SK-N-MC (cell line): ENCODE data around the gene UBE2Q1.
A peak's percentile ranks its signal among the peaks of the same experiment; 100 is the strongest.

Experiments used
- DNase-seq: peaks from one replicate; pipeline ENCODE4 v3.0.0-alpha.2; 2011; ENCODE audit warnings: low read depth, low spot score
- H3K27ac ChIP-seq: fragments of 200-600 bp; sonication (generic); 2 replicates; pipeline ENCODE4 v1.5.1; 2016; ENCODE audit warnings: mixed run types
- H3K36me3 ChIP-seq: fragments of 200-600 bp; sonication (generic); 2 replicates; pipeline ENCODE4 v1.6.1; 2017; ENCODE audit warnings: antibody characterized with exemption, low read length, mixed read lengths; ENCODE audit not compliant: insufficient read depth
- H3K4me3 ChIP-seq: fragments of 200-600 bp; sonication (generic); 2 replicates; pipeline ENCODE4 v1.5.1; 2016
- H3K9ac ChIP-seq: fragments of 200-600 bp; sonication (generic); 2 replicates; pipeline ENCODE4 v1.8.0; 2017; ENCODE audit warnings: mixed run types, mixed read lengths; ENCODE audit not compliant: insufficient read length
- H3K9me3 ChIP-seq: fragments of 200-600 bp; sonication (generic); 2 replicates; pipeline ENCODE4 v1.6.1; 2017; ENCODE audit warnings: low read depth, mild to moderate bottlenecking, antibody characterized with exemption, low read length, moderate library complexity, mixed read lengths
- EZH2 ChIP-seq: fragments of 200-600 bp; sonication (generic); IDR thresholded peaks from one replicate; pipeline ENCODE4 v1.6.1; 2017; ENCODE audit warnings: antibody characterized with exemption
- FOXP2 ChIP-seq: optimal IDR thresholded peaks from 2 replicates; pipeline ENCODE3; 2011; ENCODE audit warnings: mild to moderate bottlenecking, moderate library complexity; ENCODE audit not compliant: insufficient read depth; ENCODE audit errors: extremely low read length, control extremely low read depth
- POLR2AphosphoS5 ChIP-seq: IDR thresholded peaks from 2 replicates; pipeline ENCODE4 v1.6.1; 2012; ENCODE audit warnings: mild to moderate bottlenecking, low read depth, low read length, borderline replicate concordance

The UBE2Q1 gene

GRCh38 chr1:154583773-154584172 lies 25.3 kb upstream of the UBE2Q1 start:
- H3K9ac ChIP-seq = no peak overlapping the region
- TF ChIP-seq POLR2AphosphoS5 (no peak), EZH2 (no peak), FOXP2 (no peak)
- H3K4me3 ChIP-seq = no peak overlapping the region
- no peaks in the 10 kb centered on the region for H3K9me3 ChIP-seq
- H3K27ac ChIP-seq = peak overlapping the region; percentile 33; the same call in 1 of the 2 replicates
- no peak for DNase-seq
- peaks cover 96% of the 10 kb centered on the region for H3K36me3 ChIP-seq

- Histone ChIP-seq H3K4me3 (no peak overlapping the region), H3K9ac (no peak overlapping the region), H3K27ac (no peak overlapping the region), H3K36me3 (peaks cover 93% of the 10 kb centered on the region), H3K9me3 (no peaks in the 10 kb centered on the region)
- DNase-seq = no peak
- TF ChIP-seq EZH2 (no peak), POLR2AphosphoS5 (no peak), FOXP2 (no peak)
These were observed 24.4 kb upstream of the UBE2Q1 start for GRCh38 chr1:154582885-154583284.

GRCh38 chr1:154581766-154582165 lies 23.3 kb upstream of the UBE2Q1 start:
- DNase-seq = no peak
- Histone ChIP-seq H3K36me3 (peaks cover 81% of the 10 kb centered on the region), H3K4me3 (no peak overlapping the region), H3K9me3 (no peaks in the 10 kb centered on the region), H3K9ac (no peak overlapping the region), H3K27ac (no peak overlapping the region)
- no peak for TF ChIP-seq EZH2
- TF ChIP-seq FOXP2 = no peak
- TF ChIP-seq POLR2AphosphoS5 = no peak

GRCh38 chr1:154579374-154579773 lies 20.9 kb upstream of the UBE2Q1 start:
- Histone ChIP-seq H3K27ac (no peak overlapping the region), H3K9me3 (no peaks in the 10 kb centered on the region), H3K4me3 (no peak overlapping the region), H3K9ac (no peak overlapping the region), H3K36me3 (peaks cover 57% of the 10 kb centered on the region)
- TF ChIP-seq FOXP2 (no peak), EZH2 (no peak), POLR2AphosphoS5 (no peak)
- DNase-seq = no peak

GRCh38 chr1:154578058-154578418 lies 19.6 kb upstream of the UBE2Q1 start:
- peaks cover 44% of the 10 kb centered on the region for H3K36me3 ChIP-seq
- no peak overlapping the region for H3K27ac ChIP-seq
- no peak for DNase-seq
- no peak overlapping the region for H3K4me3 ChIP-seq
- TF ChIP-seq EZH2 (no peak), FOXP2 (no peak), POLR2AphosphoS5 (no peak)
- H3K9me3 ChIP-seq = no peaks in the 10 kb centered on the region
- H3K9ac ChIP-seq = no peak overlapping the region

- Histone ChIP-seq H3K9ac (no peak overlapping the region), H3K27ac (no peak overlapping the region), H3K36me3 (peaks cover 39% of the 10 kb centered on the region), H3K4me3 (no peak overlapping the region), H3K9me3 (no peaks in the 10 kb centered on the region)
- no peak for DNase-seq
- TF ChIP-seq FOXP2 = no peak
- no peak for TF ChIP-seq EZH2
- no peak for TF ChIP-seq POLR2AphosphoS5
These were observed 19.0 kb upstream of the UBE2Q1 start for GRCh38 chr1:154577346-154578057.

GRCh38 chr1:154575951-154576566 lies 17.6 kb upstream of the UBE2Q1 start:
- Histone ChIP-seq H3K27ac (no peak overlapping the region), H3K36me3 (peaks cover 25% of the 10 kb centered on the region), H3K9ac (no peak overlapping the region), H3K9me3 (no peaks in the 10 kb centered on the region), H3K4me3 (no peak overlapping the region)
- no peak for DNase-seq
- no peak for TF ChIP-seq FOXP2
- no peak for TF ChIP-seq EZH2
- no peak for TF ChIP-seq POLR2AphosphoS5

GRCh38 chr1:154575147-154575927 lies 16.9 kb upstream of the UBE2Q1 start:
- no peak overlapping the region for H3K9ac ChIP-seq
- no peak overlapping the region for H3K27ac ChIP-seq

More at GRCh38 chr1:154575147-154575927, 16.9 kb upstream of the UBE2Q1 start:
- Histone ChIP-seq H3K4me3 (no peak overlapping the region), H3K36me3 (peaks cover 18% of the 10 kb centered on the region; the same call in 1 of the 2 replicates), H3K9me3 (no peaks in the 10 kb centered on the region)
- DNase-seq = no peak
- TF ChIP-seq EZH2 = no peak
- TF ChIP-seq POLR2AphosphoS5 = 0 out of 2 replicates have a peak, but pooled peaks have one; percentile 29
